Gastroesophageal sphincter (tissue), 4 donors: ENCODE data around the gene SEC22A. TPM values are rescaled to one million over a fixed set of nuclear protein-coding genes. Genes with fewer than 3 reads are reported as not detected.
A peak's percentile ranks its signal among the peaks of the same experiment; 100 is the strongest.

Source experiments
- ATAC-seq: fragments of 150-250 bp; one replicate; pipeline ENCODE4 v1.9.1; 2016; ENCODE audit warnings: mild to moderate bottlenecking, moderate library complexity
- H3K27ac ChIP-seq, 4 donors: fragments of 200-600 bp; sonication (generic) in 3 of 4; 1 replicate in 3 of 4; 2 replicates in 1 of 4; pipeline ENCODE4 v1.5.1; 2016 to 2019
- H3K27me3 ChIP-seq: fragments of 200-600 bp; sonication (generic); one replicate; pipeline ENCODE4 v1.5.1; 2019
- H3K36me3 ChIP-seq, 2 donors: fragments of 200-600 bp; sonication (generic); one replicate each; pipeline ENCODE4 v1.5.1; 2019; ENCODE audit warnings: control low read depth in 1 of 2
- H3K4me1 ChIP-seq, 3 donors: fragments of 200-600 bp; sonication (generic); 1 replicate in 2 of 3; 2 replicates in 1 of 3; pipeline ENCODE4 v1.5.1; 2016 to 2019; ENCODE audit warnings: control low read depth in 2 of 3
- H3K4me3 ChIP-seq, 2 donors: fragments of 200-600 bp; sonication (generic); one replicate each; pipeline ENCODE4 v1.5.1; 2019; ENCODE audit warnings: mild to moderate bottlenecking in 1 of 2, moderate library complexity in 1 of 2
- H3K9me3 ChIP-seq, 3 donors: fragments of 200-600 bp; sonication (generic); one replicate each; pipeline ENCODE4 v1.5.1; 2017 to 2019; ENCODE audit warnings: control low read depth in 2 of 3
- EP300 ChIP-seq: sonication (generic); formaldehyde crosslinking; IDR thresholded peaks from one replicate; pipeline ENCODE4 v1.6.1; 2017; ENCODE audit warnings: antibody characterized with exemption, mild to moderate bottlenecking
- POLR2A ChIP-seq, 2 donors: fragments of 450-650 bp; IDR thresholded peaks; one replicate each; pipeline ENCODE4 v1.6.1; 2017; ENCODE audit warnings: antibody characterized with exemption in 2 of 2, mild to moderate bottlenecking in 2 of 2, moderate library complexity in 1 of 2
- POLR2AphosphoS5 ChIP-seq: sonication (generic); formaldehyde crosslinking; IDR thresholded peaks from one replicate; pipeline ENCODE4 v1.6.1; 2017; ENCODE audit warnings: antibody characterized with exemption
- WGBS, 2 donors: methylation state at CpG; one replicate each; pipeline ENCODE4 v1.1.5; 2018; ENCODE audit warnings: low coverage in 1 of 2; 5-methylcytosine and 5-hydroxymethylcytosine counted together
- total RNA-seq, 4 donors: library from RNA; depleted of rRNA; stranded (reverse); fragments of >200 nt; gene quantifications; one replicate each; pipeline ENCODE4 v1.1.0, GENCODE V29; 2016
- TF ChIP-seq, protein P1 (sequence below), 4 experiments: fragments of 200-600 bp in 2 of 4; fragments of 450-650 bp in 2 of 4; sonication (generic) in 1 of 4; IDR thresholded peaks; one replicate each; pipeline ENCODE4 v1.5.1; 2017 to 2019; ENCODE audit warnings: antibody characterized with exemption in 4 of 4, mild to moderate bottlenecking in 2 of 4, moderate library complexity in 2 of 4

Gene SEC22A
- total RNA-seq, 4 donors from 2014 or later = 17.3 to 32.2 (median 23.9) TPM

DNA sequence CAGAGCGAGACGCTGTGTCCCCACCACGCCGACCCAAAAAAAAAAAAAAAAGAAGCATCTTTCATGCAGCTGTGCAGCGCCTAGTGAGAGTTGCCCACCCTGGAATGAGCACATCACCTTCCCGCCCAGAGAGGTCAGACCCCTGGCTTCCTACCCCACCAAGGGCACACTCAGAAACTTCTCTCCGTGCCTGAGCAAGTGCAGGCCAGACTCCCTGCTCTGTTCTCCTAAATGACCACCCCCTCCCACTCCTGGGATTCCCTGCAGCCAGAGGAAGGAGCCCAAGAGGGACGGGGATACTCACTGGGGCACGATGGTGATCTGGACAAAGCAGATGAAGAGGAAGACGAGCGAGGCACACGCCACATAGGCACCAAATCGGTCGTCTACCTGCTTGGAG is 116.0 kb downstream of the SEC22A start:
- Histone ChIP-seq H3K4me3 (no peak overlapping the region), H3K27ac (no peak overlapping the region), H3K27me3 (no peaks in the 10 kb centered on the region), H3K4me1 (peaks cover 0 to 57% (median 0%) of the 10 kb centered on the region in 3 donors), H3K9me3 (no peaks in the 10 kb centered on the region), H3K36me3 (peaks cover 0 to 98% of the 10 kb centered on the region in 2 donors)
- ATAC-seq = no peak
- WGBS, 2 donors = 72% methylated on average over 5 of the region's 14 CpGs; no CpG with 5 or more reads in 1 of the 2 donors
- TF ChIP-seq POLR2AphosphoS5 = no peak
- no peak for TF ChIP-seq EP300
- TF ChIP-seq, protein P1, sequence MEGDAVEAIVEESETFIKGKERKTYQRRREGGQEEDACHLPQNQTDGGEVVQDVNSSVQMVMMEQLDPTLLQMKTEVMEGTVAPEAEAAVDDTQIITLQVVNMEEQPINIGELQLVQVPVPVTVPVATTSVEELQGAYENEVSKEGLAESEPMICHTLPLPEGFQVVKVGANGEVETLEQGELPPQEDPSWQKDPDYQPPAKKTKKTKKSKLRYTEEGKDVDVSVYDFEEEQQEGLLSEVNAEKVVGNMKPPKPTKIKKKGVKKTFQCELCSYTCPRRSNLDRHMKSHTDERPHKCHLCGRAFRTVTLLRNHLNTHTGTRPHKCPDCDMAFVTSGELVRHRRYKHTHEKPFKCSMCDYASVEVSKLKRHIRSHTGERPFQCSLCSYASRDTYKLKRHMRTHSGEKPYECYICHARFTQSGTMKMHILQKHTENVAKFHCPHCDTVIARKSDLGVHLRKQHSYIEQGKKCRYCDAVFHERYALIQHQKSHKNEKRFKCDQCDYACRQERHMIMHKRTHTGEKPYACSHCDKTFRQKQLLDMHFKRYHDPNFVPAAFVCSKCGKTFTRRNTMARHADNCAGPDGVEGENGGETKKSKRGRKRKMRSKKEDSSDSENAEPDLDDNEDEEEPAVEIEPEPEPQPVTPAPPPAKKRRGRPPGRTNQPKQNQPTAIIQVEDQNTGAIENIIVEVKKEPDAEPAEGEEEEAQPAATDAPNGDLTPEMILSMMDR (IDR thresholded peaks at IDR 0.05) = no peak
- no peak for TF ChIP-seq POLR2A (IDR thresholded peaks at IDR 0.05)

DNA sequence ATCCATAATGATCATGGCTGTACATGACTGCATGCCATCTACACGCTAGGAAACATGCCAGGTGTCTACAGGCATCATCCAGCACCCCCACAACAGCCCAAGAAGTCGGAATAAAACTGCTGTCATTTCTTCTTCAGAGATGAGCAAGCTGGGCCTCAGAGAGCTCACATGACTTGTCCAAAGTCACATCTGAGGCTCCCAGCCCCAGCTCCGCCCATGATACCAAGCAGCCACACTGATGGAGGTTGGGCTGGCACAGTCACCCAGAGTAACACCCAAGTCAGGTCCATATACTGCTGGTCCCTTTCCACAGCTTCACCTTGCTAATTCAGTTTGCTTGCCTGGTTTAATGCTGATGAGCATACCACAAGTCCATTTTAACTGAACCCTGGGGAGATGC is 116.6 kb downstream of the SEC22A start:
- ATAC-seq = no peak
- WGBS, 2 donors = no CpG with 5 or more reads among the region's 3 CpGs
- no peaks in the 10 kb centered on the region for H3K27me3 ChIP-seq
- peaks cover 0 to 93% of the 10 kb centered on the region in 2 donors for H3K36me3 ChIP-seq
- peaks cover 0 to 57% (median 0%) of the 10 kb centered on the region in 3 donors for H3K4me1 ChIP-seq
- H3K4me3 ChIP-seq = no peak overlapping the region
- H3K27ac ChIP-seq = no peak overlapping the region
- no peak for TF ChIP-seq POLR2AphosphoS5
- TF ChIP-seq, protein P1 (IDR thresholded peaks at IDR 0.05) = no peak
- TF ChIP-seq POLR2A (IDR thresholded peaks at IDR 0.05) = no peak
- TF ChIP-seq EP300 = no peak
- no peaks in the 10 kb centered on the region for H3K9me3 ChIP-seq

DNA sequence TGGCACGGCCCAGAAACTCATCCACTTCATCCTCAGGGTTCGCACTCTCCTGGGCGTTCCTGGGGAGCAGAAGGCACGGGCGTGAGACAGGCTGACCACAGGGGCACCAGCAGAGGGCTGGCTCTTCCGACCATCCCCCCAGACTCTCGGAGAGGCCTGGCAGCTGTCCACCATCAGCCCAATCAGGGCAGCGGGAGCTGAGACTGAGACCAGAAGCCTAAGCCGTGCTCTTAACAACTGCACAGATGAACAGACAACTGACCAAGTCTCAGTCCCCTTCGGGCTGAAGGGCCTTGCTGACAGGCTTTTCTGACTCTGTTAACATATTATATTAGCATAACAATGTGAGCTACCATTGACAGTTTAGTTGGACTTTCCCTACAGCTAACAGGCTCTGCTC is 118.0 kb downstream of the SEC22A start:
- Histone ChIP-seq H3K27me3 (no peaks in the 10 kb centered on the region), H3K27ac (peak overlapping the region in 3 of 4 donors; percentile 21 to 90 (median 61)), H3K4me1 (peaks cover 0 to 57% (median under 1%) of the 10 kb centered on the region in 3 donors), H3K36me3 (peaks cover 0 to 93% of the 10 kb centered on the region in 2 donors), H3K4me3 (no peak overlapping the region), H3K9me3 (no peaks in the 10 kb centered on the region)
- WGBS, 2 donors = 20% methylated on average over 2 of the region's 10 CpGs; no CpG with 5 or more reads in 1 of the 2 donors
- no peak for ATAC-seq
- TF ChIP-seq, protein P1 (IDR thresholded peaks at IDR 0.05) = no peak
- TF ChIP-seq EP300 (no peak), POLR2A (IDR thresholded peaks at IDR 0.05) (no peak), POLR2AphosphoS5 (no peak)

DNA sequence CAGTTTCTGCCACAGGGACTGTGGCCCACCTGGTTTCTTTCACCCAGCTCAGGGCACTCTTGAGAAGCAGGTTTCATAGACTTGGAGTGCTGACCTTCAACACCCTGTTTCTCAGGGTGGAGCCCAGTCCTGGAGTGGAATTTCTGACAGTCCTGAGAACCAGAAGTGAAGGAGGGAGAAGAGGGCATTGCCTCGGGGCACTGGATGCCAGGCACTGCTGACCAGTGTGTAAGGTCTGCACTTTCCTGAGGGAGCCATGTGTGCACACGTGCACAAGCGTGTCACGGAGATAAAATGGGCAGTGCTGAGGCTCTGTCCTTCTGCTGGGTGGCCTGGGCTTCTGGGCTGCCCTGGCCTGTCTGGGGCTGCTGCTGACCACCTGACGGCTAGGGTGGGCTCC is 118.5 kb downstream of the SEC22A start:
- peak overlapping the region in 3 of 4 donors; percentile 21 to 90 (median 61) for H3K27ac ChIP-seq

DNA sequence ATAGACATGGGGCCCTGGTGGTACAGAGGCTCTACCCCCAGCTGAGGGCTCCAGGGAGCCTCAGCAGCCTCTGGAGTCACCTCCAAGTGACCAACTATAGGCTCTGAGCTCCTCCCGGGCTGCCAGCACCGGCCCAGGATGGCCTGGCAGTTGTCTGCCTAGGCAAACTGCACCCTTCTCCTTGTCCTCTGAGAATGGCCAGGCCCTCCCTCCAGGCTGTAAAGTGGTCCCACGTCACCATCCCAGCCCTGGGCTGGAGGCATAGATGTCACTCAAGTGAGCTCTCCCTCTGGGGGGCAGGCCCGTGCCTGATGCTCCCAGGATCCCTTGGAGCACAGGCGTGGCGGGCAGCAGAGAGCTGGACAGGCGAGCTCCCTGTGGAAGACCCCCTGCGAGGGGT is 120.1 kb downstream of the SEC22A start:
- peaks cover 0 to 95% of the 10 kb centered on the region in 2 donors for H3K36me3 ChIP-seq
- H3K9me3 ChIP-seq = no peaks in the 10 kb centered on the region
- 50% methylated on average over 2 of the region's 8 CpGs; no CpG with 5 or more reads in 1 of the 2 donors for WGBS, 2 donors
- ATAC-seq = no peak
- H3K4me1 ChIP-seq = peaks cover 0 to 68% (median 5%) of the 10 kb centered on the region in 3 donors
- H3K4me3 ChIP-seq = no peak overlapping the region
- no peaks in the 10 kb centered on the region for H3K27me3 ChIP-seq
- peak overlapping the region in 3 of 4 donors; percentile 66 to 90 (median 78) for H3K27ac ChIP-seq
- no peak for TF ChIP-seq POLR2AphosphoS5
- TF ChIP-seq POLR2A (IDR thresholded peaks at IDR 0.05) = no peak
- TF ChIP-seq, protein P1 (IDR thresholded peaks at IDR 0.05) = no peak
- TF ChIP-seq EP300 = no peak

More for the DNA sequence above, 118.5 kb downstream of the SEC22A start:
- ATAC-seq = no peak
- Histone ChIP-seq H3K27me3 (no peaks in the 10 kb centered on the region), H3K4me3 (no peak overlapping the region), H3K4me1 (peaks cover 0 to 57% (median 5%) of the 10 kb centered on the region in 3 donors), H3K9me3 (no peaks in the 10 kb centered on the region), H3K36me3 (peaks cover 0 to 93% of the 10 kb centered on the region in 2 donors)
- TF ChIP-seq, protein P1 (IDR thresholded peaks at IDR 0.05) = no peak
- TF ChIP-seq EP300 = no peak
- no peak for TF ChIP-seq POLR2A (IDR thresholded peaks at IDR 0.05)
- no peak for TF ChIP-seq POLR2AphosphoS5
- 80% methylated on average over 1 of the region's 5 CpGs; no CpG with 5 or more reads in 1 of the 2 donors for WGBS, 2 donors
